NOMO-1 treated with DMSO at 0.1 percent for 48 hours (cell line): ENCODE results near the gene INHBE.

Source experiments
- DNase-seq: peaks from one replicate; lab custom pipeline; 2025; ENCODE audit not compliant: unreplicated experiment; lab: John Stamatoyannopoulos, UW

Gene INHBE

DNA sequence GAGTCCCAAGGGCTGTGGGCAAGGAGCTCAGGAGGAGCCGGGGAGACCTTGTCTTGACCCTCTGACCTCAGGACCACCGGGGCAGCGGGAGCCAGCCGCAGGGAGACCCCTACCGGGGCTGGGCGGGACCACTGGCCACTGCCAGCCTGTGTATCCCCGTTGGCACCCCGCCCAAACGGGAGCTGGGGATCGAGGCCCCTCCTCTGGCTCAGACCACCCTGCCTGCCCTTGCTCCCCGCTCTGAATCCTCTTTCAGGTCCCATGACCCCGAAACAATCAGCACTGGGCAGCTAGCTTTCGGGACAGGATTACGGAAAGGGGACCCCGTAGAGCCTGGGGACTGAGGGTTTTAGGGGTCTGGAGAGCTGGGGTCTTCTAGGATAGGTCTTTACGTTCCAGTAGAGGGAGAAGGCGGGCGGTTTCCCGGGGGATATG lies 5.8 kb downstream of the INHBE start:
- DNase-seq: no peak

DNA sequence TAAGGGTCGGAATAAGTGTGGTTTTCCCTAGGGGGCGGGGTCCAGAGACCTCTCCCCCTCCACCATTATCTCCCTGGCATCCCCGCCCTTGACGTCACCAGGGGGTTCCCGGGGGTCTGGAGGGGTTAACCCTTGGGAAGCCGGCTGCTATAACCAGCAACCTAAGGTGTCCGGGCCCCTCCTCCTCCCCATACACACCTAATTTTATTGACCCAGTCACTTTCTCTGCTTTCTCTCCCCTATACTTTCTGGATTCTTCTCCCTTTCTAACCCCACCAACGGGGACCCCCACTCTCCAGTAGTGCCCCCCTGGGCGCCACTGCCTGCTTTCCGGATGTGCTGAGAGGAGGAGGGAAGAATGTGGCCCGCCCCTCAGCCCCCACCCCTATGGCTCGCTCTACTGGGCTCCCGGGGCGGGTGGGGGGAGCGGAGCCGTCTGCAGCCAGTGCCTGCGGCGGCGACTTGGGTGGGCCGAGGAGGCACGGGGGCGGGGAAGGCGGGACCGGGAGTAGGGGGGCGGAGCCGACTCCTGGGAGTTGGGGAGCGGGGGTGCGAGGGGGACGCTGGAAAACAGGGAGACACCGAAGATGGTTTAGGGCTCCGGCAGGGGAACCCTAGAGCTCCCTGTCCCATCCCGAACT lies 6.3 kb downstream of the INHBE start:
- DNase-seq: no peak

DNA sequence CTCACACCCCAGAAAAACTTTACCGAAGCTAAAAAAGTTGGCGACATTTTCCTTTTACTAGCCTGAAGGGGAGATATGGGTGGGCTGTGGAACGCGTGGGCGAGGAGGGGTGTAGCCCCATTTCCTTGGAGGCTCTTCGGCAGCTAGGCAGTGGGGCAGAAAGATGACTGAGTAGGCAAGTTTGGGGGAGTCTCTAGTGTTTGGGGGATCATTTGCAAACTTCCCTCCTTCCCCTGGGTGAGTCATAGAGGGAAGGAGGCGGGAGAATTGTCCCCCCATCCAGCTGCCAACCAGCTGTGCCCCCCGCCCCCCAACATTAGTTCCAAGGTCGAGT lies 6.8 kb downstream of the INHBE start:
- DNase-seq: no peak

DNA sequence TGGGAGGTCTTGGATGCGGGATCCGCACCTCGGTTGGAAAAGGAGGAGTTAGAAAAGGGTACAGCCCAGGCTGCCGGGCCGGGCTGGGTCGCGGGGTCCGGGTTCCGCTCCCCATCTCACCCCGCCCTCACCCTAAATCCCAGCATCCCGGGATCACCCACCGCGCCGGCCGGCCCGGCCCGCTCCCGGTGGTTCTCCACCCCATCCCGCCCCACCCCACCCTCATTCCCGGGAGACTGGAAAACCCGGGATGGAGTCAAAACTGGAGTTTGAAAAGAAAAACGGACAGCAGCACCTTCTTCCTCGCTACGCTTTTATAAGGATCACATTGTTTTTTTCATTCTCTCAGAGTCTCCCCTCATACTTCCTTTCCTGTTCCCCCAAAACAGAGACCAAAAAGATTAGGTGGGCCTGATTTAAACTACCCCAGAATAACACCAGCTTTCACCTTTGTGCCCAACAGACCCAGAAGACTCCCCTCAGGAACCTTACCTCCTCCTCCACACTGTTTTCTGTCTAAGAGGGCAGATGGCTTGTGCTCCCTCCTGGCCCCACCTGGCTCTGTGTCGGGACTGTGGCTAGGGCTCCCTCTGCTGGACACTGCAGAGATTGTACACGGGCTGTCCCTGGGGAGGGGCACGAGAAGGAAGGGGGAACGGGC lies 7.3 kb downstream of the INHBE start:
- peak; percentile 79 for DNase-seq

DNA sequence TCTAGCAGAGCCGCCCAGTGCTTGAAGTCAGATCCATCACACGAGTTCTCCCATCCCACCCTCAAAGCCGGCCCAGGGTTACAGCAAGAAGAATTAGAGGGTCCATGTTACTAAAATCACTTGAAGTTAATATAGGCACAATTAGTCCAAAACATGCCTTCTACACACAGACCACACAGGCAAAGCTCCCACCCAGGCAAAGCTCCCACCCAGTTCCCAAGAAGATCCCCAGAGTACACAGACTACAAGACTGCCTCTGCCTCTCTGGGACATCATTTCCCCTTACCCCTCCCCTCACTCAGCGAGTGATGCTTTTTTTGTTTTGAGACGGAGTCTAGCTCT lies 7.8 kb downstream of the INHBE start:
- DNase-seq: no peak

DNA sequence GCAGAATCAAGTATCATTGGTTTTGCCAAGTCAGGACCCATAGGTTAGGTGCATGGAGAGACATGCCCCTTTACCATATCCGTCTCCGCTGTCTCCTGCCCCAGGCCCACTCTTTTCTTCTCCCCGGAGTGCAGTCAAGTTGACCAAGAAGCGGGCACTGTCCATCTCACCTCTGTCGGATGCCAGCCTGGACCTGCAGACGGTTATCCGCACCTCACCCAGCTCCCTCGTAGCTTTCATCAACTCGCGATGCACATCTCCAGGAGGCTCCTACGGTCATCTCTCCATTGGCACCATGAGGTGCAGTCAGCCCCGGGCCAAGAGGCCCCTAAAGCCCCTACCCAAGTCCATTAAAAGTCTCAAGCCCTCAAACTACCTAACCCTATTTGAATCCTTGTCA lies 9.5 kb downstream of the INHBE start:
- DNase-seq: no peak

DNA sequence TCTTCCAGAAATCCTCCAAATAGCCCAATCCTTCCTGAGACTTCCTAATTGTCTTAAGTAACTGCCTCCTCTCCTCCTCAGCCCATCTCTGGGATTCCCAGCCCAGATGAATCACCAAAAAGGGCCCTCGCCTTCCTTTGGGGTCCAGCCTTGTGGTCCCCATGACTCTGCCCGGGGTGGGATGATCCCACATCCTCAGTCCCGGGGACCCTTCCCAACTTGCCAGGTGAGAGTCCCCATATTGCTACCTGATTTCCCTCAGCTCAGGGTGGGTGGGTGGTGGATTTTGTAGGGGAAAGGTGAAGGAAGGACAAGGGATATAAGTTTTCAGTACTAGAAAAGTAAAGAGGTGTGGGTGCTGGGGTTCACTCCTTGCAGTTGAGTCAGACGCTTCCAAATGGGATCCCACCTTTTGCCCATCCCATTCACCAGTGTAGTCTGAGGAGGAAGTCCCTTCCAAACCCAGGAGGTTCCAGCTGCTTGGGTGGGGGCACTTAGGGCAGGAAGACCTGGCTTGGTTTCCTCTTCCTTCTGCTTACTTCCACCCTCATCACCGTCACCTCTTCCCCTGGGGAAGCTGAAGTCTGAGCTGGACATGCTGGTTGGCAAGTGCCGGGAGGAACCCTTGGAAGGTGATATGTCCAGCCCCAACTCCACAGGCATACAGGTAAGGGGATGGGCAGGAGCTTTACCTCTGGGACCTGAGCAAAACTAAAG lies 10.1 kb downstream of the INHBE start:
- no peak for DNase-seq

DNA sequence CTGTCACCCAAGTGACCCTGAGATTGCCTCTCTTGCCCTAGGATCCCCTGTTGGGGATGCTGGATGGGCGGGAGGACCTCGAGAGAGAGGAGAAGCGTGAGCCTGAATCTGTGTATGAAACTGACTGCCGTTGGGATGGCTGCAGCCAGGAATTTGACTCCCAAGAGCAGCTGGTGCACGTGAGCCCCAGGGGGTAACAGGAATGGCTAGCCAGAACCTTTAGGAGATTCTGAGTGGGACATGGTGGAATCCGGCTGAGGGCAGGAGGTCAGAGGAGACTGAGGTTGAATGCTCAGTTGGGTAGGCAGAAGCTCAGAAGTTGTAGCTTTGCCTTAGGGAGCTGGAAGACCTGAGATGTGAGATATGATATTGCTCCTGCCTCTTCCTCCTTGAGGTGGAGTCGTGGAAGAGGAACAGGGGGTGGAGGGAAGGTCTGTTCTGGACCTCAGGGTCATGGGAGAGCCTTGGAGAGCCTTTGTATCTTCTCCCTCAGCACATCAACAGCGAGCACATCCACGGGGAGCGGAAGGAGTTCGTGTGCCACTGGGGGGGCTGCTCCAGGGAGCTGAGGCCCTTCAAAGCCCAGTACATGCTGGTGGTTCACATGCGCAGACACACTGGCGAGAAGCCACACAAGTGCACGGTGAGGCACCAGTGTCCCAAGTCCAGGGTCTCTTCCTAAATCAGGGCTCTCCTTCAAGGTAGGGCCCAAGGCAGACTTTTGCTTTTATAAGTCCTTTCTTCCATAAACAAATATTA lies 10.8 kb downstream of the INHBE start:
- DNase-seq: no peak

DNA sequence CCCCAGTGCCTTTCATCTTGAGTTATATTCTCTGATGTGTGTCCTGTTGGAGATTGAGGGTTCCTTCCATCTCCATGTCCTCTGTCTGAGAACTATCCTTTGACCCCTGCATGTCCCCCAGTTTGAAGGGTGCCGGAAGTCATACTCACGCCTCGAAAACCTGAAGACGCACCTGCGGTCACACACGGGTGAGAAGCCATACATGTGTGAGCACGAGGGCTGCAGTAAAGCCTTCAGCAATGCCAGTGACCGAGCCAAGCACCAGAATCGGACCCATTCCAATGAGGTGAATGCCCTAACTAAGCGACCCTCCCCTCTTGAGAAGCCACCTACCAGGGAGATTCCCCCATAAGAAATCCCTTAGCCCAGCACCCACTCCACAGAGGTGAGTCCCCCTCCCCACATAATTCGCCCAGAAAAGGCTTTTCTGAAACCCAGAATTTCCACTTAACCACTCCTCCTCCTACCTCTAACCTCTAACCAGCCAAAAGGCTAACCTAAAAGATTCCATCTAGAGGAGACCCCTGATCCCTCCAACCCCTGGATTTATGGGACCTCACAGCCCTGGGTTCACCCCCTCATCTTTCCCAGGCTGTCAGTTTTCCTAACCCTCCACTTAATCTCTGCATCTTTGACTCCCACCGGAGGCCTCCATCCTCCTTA lies 12.2 kb downstream of the INHBE start:
- no peak for DNase-seq

DNA sequence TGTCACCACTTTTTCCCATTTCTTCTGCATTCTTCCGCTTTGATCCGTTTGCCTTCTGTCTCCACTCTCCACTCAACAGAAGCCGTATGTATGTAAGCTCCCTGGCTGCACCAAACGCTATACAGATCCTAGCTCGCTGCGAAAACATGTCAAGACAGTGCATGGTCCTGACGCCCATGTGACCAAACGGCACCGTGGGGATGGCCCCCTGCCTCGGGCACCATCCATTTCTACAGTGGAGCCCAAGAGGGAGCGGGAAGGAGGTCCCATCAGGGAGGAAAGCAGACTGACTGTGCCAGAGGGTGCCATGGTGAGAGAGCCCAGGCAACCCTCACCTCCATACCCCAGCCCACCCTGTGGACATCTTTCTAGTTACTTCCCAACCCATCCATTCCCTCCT lies 12.8 kb downstream of the INHBE start:
- DNase-seq: no peak

DNA sequence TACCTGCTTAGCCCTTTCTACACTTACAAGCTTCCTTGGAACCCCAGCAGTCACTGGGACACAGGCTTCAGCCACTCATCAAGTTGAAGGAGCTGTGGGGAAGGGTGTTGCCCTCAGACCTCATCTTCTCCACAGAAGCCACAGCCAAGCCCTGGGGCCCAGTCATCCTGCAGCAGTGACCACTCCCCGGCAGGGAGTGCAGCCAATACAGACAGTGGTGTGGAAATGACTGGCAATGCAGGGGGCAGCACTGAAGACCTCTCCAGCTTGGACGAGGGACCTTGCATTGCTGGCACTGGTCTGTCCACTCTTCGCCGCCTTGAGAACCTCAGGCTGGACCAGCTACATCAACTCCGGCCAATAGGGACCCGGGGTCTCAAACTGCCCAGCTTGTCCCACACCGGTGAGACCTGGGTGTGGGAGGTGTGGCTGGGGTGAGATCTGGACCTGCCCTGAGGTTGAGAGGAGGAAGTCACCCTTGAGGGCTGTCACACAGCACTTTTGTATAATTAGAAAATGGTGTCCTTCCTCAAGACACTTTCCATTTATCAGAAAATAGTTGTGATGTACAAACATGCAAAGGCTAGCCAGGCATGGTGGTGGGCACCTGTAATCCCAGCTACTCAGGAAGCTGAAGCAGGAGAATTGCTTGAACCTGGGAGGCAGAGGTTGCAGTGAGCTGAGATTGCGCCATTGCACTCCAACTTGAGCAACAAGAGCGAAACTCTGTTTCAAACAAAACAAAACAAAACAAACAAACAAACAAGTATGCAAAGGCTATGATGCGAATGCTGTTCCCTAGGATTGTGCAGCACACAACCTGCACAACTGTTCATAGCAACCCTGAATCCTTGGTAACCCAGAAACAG lies 14.4 kb downstream of the INHBE start:
- no peak for DNase-seq

DNA sequence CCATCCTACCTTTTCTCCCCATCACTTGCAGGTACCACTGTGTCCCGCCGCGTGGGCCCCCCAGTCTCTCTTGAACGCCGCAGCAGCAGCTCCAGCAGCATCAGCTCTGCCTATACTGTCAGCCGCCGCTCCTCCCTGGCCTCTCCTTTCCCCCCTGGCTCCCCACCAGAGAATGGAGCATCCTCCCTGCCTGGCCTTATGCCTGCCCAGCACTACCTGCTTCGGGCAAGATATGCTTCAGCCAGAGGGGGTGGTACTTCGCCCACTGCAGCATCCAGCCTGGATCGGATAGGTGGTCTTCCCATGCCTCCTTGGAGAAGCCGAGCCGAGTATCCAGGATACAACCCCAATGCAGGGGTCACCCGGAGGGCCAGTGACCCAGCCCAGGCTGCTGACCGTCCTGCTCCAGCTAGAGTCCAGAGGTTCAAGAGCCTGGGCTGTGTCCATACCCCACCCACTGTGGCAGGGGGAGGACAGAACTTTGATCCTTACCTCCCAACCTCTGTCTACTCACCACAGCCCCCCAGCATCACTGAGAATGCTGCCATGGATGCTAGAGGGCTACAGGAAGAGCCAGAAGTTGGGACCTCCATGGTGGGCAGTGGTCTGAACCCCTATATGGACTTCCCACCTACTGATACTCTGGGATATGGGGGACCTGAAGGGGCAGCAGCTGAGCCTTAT lies 15.3 kb downstream of the INHBE start:
- no peak for DNase-seq

DNA sequence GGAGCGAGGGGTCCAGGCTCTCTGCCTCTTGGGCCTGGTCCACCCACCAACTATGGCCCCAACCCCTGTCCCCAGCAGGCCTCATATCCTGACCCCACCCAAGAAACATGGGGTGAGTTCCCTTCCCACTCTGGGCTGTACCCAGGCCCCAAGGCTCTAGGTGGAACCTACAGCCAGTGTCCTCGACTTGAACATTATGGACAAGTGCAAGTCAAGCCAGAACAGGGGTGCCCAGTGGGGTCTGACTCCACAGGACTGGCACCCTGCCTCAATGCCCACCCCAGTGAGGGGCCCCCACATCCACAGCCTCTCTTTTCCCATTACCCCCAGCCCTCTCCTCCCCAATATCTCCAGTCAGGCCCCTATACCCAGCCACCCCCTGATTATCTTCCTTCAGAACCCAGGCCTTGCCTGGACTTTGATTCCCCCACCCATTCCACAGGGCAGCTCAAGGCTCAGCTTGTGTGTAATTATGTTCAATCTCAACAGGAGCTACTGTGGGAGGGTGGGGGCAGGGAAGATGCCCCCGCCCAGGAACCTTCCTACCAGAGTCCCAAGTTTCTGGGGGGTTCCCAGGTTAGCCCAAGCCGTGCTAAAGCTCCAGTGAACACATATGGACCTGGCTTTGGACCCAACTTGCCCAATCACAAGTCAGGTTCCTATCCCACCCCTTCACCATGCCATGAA lies 16.0 kb downstream of the INHBE start:
- DNase-seq: no peak

DNA sequence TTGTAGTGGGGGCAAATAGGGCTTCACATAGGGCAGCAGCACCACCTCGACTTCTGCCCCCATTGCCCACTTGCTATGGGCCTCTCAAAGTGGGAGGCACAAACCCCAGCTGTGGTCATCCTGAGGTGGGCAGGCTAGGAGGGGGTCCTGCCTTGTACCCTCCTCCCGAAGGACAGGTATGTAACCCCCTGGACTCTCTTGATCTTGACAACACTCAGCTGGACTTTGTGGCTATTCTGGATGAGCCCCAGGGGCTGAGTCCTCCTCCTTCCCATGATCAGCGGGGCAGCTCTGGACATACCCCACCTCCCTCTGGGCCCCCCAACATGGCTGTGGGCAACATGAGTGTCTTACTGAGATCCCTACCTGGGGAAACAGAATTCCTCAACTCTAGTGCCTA lies 16.6 kb downstream of the INHBE start:
- DNase-seq: no peak

DNA sequence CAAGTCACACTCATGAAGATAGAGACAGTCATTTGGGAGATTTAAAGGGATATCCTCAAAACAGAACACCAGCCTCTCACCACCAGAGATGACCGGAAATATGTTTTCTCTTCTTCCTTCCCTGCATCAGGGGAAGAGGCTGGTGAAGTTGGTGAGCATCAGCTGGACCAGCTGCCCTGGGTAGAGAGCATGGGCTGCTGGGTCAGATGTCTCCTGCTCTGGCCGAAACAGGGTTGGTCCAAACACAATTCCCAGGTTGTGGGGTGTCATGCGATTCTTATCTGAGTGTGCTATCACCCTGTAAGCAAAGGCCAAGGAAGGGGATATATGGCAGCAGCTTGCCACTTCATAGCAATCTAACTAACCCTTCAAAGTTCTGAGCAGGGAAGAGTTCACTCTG lies 17.3 kb downstream of the INHBE start:
- DNase-seq: no peak

DNA sequence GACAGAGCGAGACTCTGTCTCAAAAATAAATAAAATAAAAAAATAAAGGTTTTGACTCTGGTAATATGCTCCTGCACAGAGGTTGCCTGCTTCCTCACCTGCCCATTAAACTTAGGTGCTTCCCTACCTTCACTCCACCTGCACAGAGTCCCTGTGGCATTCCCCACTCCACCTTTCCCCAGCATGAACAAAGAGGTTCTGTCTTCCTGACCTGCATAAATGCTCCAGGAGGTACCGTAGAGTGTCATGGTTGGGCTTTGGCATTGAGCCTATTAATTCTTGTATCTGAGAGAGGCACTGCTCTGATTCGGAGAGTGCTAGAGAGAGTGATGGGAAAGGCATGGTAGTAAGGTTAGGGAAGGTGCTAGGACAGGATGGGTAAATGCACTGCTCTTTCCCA lies 18.3 kb downstream of the INHBE start:
- no peak for DNase-seq

DNA sequence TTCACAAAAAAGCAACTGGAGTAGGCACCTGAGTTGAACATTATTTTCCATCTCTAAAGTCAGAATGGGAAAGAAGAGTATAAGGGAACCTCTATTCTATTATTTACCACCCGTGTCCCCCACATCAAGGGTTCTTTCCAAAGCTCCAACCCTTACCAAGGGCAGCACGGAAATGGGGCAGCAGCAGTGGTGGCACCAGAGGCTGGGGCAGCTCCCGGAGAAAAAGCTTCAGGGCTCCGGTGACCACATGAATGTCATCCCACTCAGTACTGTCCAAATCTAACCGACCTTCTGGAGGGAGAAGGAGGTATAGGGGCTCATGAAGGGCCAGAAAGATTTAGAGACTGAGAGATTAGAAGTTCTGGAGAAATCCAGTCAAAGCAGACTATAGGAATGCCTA lies 18.8 kb downstream of the INHBE start:
- DNase-seq: no peak

DNA sequence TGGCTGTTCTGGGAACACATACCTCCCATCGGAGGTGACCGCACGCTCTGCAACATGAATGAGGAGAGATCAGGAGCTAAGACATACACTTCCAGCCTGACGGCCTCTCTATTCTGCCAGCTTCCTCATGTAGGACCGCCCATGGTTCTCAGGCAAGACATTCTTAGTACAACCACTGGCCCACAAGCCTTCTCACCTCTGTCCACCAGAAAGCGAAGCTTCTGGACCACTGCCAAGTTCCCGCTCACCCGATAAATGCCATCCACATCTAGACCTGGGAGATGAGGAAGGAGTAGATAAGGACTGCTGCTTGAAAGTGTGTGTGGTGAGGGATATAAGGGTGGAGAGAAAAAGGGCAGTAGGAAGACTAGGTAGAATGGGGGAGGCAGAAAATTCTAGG lies 19.3 kb downstream of the INHBE start:
- no peak for DNase-seq

DNA sequence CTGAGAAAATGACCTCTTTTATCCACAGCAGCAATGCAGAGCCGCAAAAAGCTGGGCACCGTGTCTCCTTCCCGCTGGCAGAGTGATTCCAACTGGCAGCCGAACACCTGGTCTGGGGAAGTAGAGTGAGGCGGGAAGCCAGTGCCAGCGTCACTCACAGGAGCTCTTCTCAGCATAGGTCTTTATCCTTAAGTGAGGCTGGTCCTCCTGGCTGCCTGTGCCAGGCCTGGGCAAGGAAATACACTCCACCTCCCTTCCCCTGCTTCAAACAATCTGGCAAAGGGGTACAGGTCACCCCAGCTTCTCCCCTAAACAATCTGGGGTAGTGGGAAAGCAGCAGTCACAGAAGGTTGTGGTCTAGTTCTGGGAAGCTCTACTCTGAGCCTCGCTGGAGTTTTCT lies 19.8 kb downstream of the INHBE start:
- DNase-seq: no peak
